AG10803 (cell line): Measurements from ENCODE around the gene NDUFA6.
A peak's percentile ranks its signal among the peaks of the same experiment; 100 is the strongest.

Experiments
- DNase-seq: peaks from one replicate; pipeline ENCODE4 v3.0.0; 2010; ENCODE audit warnings: low read depth
- H3K4me3 ChIP-seq: 2 replicates; pipeline ENCODE4 v1.5.1; 2011; ENCODE audit warnings: mild to moderate bottlenecking, low read length, control low read depth
- CTCF ChIP-seq: conservative IDR thresholded peaks from 2 replicates; pipeline ENCODE4 v1.5.1; 2011; ENCODE audit warnings: mild to moderate bottlenecking, low read length, control low read depth, inconsistent platforms

The NDUFA6 gene

GRCh38 chr22:42070517-42071422 lies 19.8 kb downstream of the NDUFA6 start, which contains the start of gene NAGA:
NAGA (minus strand) TSS chr22:42070812; CDS start chr22:42070297, 515 bp downstream.
- H3K4me3 ChIP-seq: peak within 1 kb of the TSS; percentile 68
- no peak for TF ChIP-seq CTCF
- peak; percentile 91 for DNase-seq

GRCh38 chr22:42069801-42070516 lies 20.6 kb downstream of the NDUFA6 start:
- peak overlapping the region; percentile 68 for H3K4me3 ChIP-seq
- DNase-seq: no peak
- no peak for TF ChIP-seq CTCF

GRCh38 chr22:42068291-42068690 lies 22.3 kb downstream of the NDUFA6 start:
- no peak for DNase-seq
- no peak for TF ChIP-seq CTCF
- no peak overlapping the region for H3K4me3 ChIP-seq

DNA sequence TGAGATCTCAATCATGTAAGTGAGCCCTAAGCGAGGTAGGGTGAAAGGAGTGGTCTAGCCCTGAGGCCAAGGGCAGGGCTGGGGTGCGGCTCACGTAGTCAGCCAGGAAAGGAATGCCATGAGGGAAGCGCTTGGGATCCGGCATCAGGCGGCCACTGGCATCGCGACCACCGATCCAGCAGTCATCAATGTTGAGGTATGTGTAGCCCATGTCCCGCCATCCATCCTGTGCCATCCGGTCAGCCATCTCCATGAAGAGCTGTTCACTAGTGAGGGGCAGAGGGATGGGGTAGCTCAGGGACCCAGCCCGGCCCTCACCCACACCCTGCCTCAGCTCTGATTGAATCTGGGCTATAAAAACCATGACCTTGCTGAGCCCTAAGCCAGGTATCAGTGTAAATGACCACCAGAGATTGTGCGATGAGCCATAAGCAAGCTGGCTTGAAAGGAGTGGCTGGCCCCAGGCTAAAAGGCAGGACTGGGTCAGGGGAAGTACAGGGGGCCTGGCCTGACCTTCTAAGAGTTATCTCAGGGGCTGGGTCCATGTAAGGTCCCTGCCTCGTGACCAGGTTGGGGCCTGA lies 22.8 kb downstream of the NDUFA6 start:
- DNase-seq: no peak
- no peak for TF ChIP-seq CTCF
- H3K4me3 ChIP-seq: no peak overlapping the region

DNA sequence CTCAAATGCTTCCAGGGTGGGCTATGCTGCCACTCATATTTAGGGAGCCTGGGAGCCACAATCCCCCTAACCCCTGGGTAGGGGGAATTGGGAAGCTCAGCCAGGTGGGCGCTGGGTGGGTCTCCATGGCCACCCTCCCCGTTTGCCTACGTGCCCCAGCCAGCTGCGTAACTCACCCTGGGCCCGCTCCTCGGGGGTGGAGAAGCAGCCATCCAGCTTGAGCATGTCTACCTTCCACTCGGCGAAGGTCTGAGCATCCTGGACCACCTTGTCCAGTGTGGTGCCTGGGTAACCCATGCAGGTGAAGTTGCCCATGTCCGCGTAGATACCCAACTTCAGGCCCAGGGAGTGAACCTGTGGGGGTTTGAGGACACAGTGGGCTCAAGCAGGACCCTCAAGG lies 23.6 kb downstream of the NDUFA6 start:
- no peak overlapping the region for H3K4me3 ChIP-seq
- no peak for TF ChIP-seq CTCF
- no peak for DNase-seq

- TF ChIP-seq CTCF: no peak
- H3K4me3 ChIP-seq: no peak overlapping the region
- DNase-seq: no peak
Observed at GRCh38 chr22:42066126-42066761, 24.3 kb downstream of the NDUFA6 start.
